Inferior parietal cortex (tissue), 1 donor: ENCODE results near the gene NFIB.

Experiments
- DNase-seq: peaks from one replicate; pipeline ENCODE4 v3.0.0-alpha.2; 2016; ENCODE audit errors: extremely low spot score

The NFIB gene

GRCh38 chr9:14246951-14247350 lies 67.0 kb downstream of the NFIB start:
- DNase-seq: no peak

GRCh38 chr9:14245901-14246525 lies 67.9 kb downstream of the NFIB start:
- no peak for DNase-seq

- no peak for DNase-seq
These were observed 70.4 kb downstream of the NFIB start for GRCh38 chr9:14243514-14244042.

GRCh38 chr9:14242150-14242805 lies 71.7 kb downstream of the NFIB start:
- no peak for DNase-seq

- no peak for DNase-seq
These were observed 73.4 kb downstream of the NFIB start for GRCh38 chr9:14240537-14240936.

- DNase-seq: no peak
These were observed 75.4 kb downstream of the NFIB start for GRCh38 chr9:14238518-14238917.

- DNase-seq: no peak
These were observed 75.9 kb downstream of the NFIB start for GRCh38 chr9:14238079-14238478.

- no peak for DNase-seq
These were observed 77.3 kb downstream of the NFIB start for GRCh38 chr9:14236591-14236990.

GRCh38 chr9:14232111-14232510 lies 81.8 kb downstream of the NFIB start:
- no peak for DNase-seq

- DNase-seq: no peak
These were observed 82.5 kb downstream of the NFIB start for GRCh38 chr9:14231196-14231990.

GRCh38 chr9:14228602-14229001 lies 85.3 kb downstream of the NFIB start:
- DNase-seq: no peak

GRCh38 chr9:14226855-14227532 lies 86.9 kb downstream of the NFIB start:
- no peak for DNase-seq

GRCh38 chr9:14223081-14223480 lies 90.9 kb downstream of the NFIB start:
- no peak for DNase-seq

GRCh38 chr9:14222149-14222835 lies 91.6 kb downstream of the NFIB start:
- no peak for DNase-seq

- no peak for DNase-seq
These were observed 92.4 kb downstream of the NFIB start for GRCh38 chr9:14221558-14221957.

GRCh38 chr9:14221119-14221518 lies 92.8 kb downstream of the NFIB start:
- no peak for DNase-seq

- no peak for DNase-seq
These were observed 93.7 kb downstream of the NFIB start for GRCh38 chr9:14220256-14220655.

GRCh38 chr9:14219850-14220249 lies 94.1 kb downstream of the NFIB start:
- no peak for DNase-seq

GRCh38 chr9:14218253-14218652 lies 95.7 kb downstream of the NFIB start:
- DNase-seq: no peak

- DNase-seq: no peak
These were observed 97.2 kb downstream of the NFIB start for GRCh38 chr9:14216612-14217194.

GRCh38 chr9:14215614-14216013 lies 98.3 kb downstream of the NFIB start:
- no peak for DNase-seq
